WERI-Rb-1 (cell line): ENCODE results near the gene ZNF223.

Experiments
- DNase-seq: peaks from one replicate; pipeline ENCODE4 v3.0.0-alpha.2; 2020
- H3K27ac ChIP-seq: fragments of 250-450 bp; sonication (Bioruptor Pico); 2 replicates; pipeline ENCODE4 v1.5.1; 2020; ENCODE audit warnings: mild to moderate bottlenecking, moderate library complexity
- H3K27me3 ChIP-seq: fragments of 250-450 bp; sonication (Bioruptor Pico); 2 replicates; pipeline ENCODE4 v1.5.1; 2021; ENCODE audit warnings: mild to moderate bottlenecking, low read depth, moderate library complexity; ENCODE audit not compliant: insufficient read depth, severe bottlenecking
- H3K36me3 ChIP-seq: fragments of 250-450 bp; sonication (Bioruptor Pico); 2 replicates; pipeline ENCODE4 v1.5.1; 2020; ENCODE audit warnings: mild to moderate bottlenecking, moderate library complexity
- H3K4me3 ChIP-seq: 2 replicates; pipeline ENCODE4 v1.5.1; 2011; ENCODE audit warnings: low read depth, mild to moderate bottlenecking, control low read depth, low read length
- H3K9me3 ChIP-seq: fragments of 250-450 bp; sonication (Bioruptor Pico); 2 replicates; pipeline ENCODE4 v1.5.1; 2021; ENCODE audit warnings: mild to moderate bottlenecking, moderate library complexity; ENCODE audit not compliant: severe bottlenecking
- TF ChIP-seq, protein P1 (sequence below): IDR thresholded peaks from 2 replicates; pipeline ENCODE4 v1.5.1; 2011; ENCODE audit warnings: low read depth, mild to moderate bottlenecking, control low read depth, inconsistent platforms, low read length

ZNF223 gene

GRCh38 chr19:44051650-44052402 lies at the start of gene ZNF223:
Gene ZNF223, plus strand, starts transcription at chr19:44052036. Its CDS starts 3,141 bp downstream, at chr19:44055177.
- TF ChIP-seq, protein P1, sequence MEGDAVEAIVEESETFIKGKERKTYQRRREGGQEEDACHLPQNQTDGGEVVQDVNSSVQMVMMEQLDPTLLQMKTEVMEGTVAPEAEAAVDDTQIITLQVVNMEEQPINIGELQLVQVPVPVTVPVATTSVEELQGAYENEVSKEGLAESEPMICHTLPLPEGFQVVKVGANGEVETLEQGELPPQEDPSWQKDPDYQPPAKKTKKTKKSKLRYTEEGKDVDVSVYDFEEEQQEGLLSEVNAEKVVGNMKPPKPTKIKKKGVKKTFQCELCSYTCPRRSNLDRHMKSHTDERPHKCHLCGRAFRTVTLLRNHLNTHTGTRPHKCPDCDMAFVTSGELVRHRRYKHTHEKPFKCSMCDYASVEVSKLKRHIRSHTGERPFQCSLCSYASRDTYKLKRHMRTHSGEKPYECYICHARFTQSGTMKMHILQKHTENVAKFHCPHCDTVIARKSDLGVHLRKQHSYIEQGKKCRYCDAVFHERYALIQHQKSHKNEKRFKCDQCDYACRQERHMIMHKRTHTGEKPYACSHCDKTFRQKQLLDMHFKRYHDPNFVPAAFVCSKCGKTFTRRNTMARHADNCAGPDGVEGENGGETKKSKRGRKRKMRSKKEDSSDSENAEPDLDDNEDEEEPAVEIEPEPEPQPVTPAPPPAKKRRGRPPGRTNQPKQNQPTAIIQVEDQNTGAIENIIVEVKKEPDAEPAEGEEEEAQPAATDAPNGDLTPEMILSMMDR: no peak
- H3K36me3 ChIP-seq: peaks cover 12% of the 10 kb centered on the region
- no peaks in the 10 kb centered on the region for H3K9me3 ChIP-seq
- peak; percentile 96 for DNase-seq
- peak within 1 kb of the TSS; percentile 72 for H3K27ac ChIP-seq
- H3K27me3 ChIP-seq: no peaks in the 10 kb centered on the region
- H3K4me3 ChIP-seq: peak within 1 kb of the TSS; percentile 81

GRCh38 chr19:44002212-44002565 lies 49.6 kb upstream of the ZNF223 start:
- H3K36me3 ChIP-seq: peaks cover 7% of the 10 kb centered on the region
- peak overlapping the region; percentile 80 for H3K27ac ChIP-seq
- H3K4me3 ChIP-seq: peak overlapping the region; percentile 98
- no peaks in the 10 kb centered on the region for H3K27me3 ChIP-seq
- TF ChIP-seq, protein P1: no peak
- DNase-seq: no peak
- H3K9me3 ChIP-seq: no peaks in the 10 kb centered on the region

GRCh38 chr19:44002566-44003460 lies 49.0 kb upstream of the ZNF223 start, which contains the start of gene ZNF230:
Gene ZNF230, plus strand, starts transcription at chr19:44002957. Its CDS starts 4,122 bp downstream, at chr19:44007079.
- Histone ChIP-seq H3K27ac (peak within 1 kb of the TSS; percentile 80), H3K36me3 (peaks cover 12% of the 10 kb centered on the region), H3K9me3 (no peaks in the 10 kb centered on the region), H3K27me3 (no peaks in the 10 kb centered on the region), H3K4me3 (peak within 1 kb of the TSS; percentile 98)
- peak; percentile 91 for DNase-seq
- TF ChIP-seq, protein P1: no peak

DNA sequence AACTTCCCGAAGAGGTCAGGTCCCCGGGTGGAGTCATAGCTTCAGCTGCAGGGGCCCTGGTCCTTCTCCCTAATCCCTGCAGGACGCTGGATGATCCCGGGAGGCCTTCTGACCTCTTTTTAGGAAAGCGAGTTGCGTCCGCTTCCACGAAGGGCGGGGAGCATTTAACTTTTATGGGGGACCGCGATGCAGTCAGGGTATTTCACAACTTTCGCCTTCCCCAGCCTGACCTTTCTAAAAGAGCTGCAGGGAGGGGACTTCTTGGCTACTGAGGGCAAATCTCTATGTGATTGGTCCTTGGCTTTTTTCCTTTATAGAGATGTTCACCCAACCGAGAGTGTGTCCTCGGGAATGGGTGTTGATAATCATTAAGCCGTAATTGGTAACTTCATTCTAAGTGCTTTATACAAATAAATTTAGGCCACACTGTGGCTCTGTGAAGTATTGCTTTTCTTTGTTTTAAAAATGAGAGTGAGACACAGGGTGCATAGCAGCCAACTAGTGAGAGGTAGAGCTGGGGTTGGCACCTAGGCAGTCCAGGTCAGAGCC lies 48.3 kb upstream of the ZNF223 start:
- Histone ChIP-seq H3K27me3 (no peaks in the 10 kb centered on the region), H3K36me3 (peaks cover 19% of the 10 kb centered on the region), H3K9me3 (no peaks in the 10 kb centered on the region), H3K4me3 (peak overlapping the region; percentile 98), H3K27ac (no peak overlapping the region; the same call in 1 of the 2 replicates)
- no peak for DNase-seq
- TF ChIP-seq, protein P1: no peak

GRCh38 chr19:44005973-44006372 lies 45.9 kb upstream of the ZNF223 start:
- H3K27me3 ChIP-seq: no peaks in the 10 kb centered on the region
- H3K4me3 ChIP-seq: no peak overlapping the region
- TF ChIP-seq, protein P1: no peak
- no peak overlapping the region for H3K27ac ChIP-seq
- H3K36me3 ChIP-seq: peaks cover 43% of the 10 kb centered on the region
- H3K9me3 ChIP-seq: peaks cover 9% of the 10 kb centered on the region
- DNase-seq: no peak
